Suppressor macrophage (primary cell): ENCODE results near the gene PLA2G15.

ENCODE experiments used
- DNase-seq, 4 experiments: peaks; one replicate each; pipeline ENCODE4 v3.0.0-alpha.2; 2020 to 2022

Gene PLA2G15

GRCh38 chr16:68233085-68233834 is 11.9 kb upstream of the PLA2G15 start:
- no peak for DNase-seq

- DNase-seq, result peak in 1 of 4 experiments; percentile 33
Measured at GRCh38 chr16:68233835-68234187, 11.4 kb upstream of the PLA2G15 start.

- peak in 2 of 4 experiments; percentile 26 to 31 for DNase-seq
Measured at GRCh38 chr16:68234188-68235107, 10.7 kb upstream of the PLA2G15 start.

- DNase-seq, result no peak
Measured at GRCh38 chr16:68235108-68235886, 9.9 kb upstream of the PLA2G15 start.

- DNase-seq, result no peak
Measured at GRCh38 chr16:68235887-68236136, 9.4 kb upstream of the PLA2G15 start, which contains the start of gene ESRP2. Gene ESRP2 (minus strand): TSS chr16:68236127. CDS start chr16:68236045, 82 bp downstream.

GRCh38 chr16:68236137-68236825 is 8.9 kb upstream of the PLA2G15 start:
- DNase-seq, result peak in 1 of 4 experiments; percentile 31

- peak in 1 of 4 experiments; percentile 4 for DNase-seq
Measured at GRCh38 chr16:68236826-68237242, 8.3 kb upstream of the PLA2G15 start.

- peak; percentile 97 to 99 (median 98) for DNase-seq
Measured at GRCh38 chr16:68237243-68238028, 7.7 kb upstream of the PLA2G15 start.

GRCh38 chr16:68238029-68238345 is 7.2 kb upstream of the PLA2G15 start:
- no peak for DNase-seq

- DNase-seq, result no peak
Measured at GRCh38 chr16:68242085-68242484, 3.1 kb upstream of the PLA2G15 start.

- no peak for DNase-seq
Measured at GRCh38 chr16:68242926-68243858, 2.0 kb upstream of the PLA2G15 start.

- DNase-seq, result peak in 1 of 4 experiments; percentile 20
Measured at GRCh38 chr16:68244481-68244902, 681 bp upstream of the PLA2G15 start.

GRCh38 chr16:68246121-68246520 is 948 bp downstream of the PLA2G15 start:
- DNase-seq, result no peak

- peak; percentile 72 to 88 (median 81) for DNase-seq
Measured at GRCh38 chr16:68246666-68247065, 1.5 kb downstream of the PLA2G15 start.

- peak; percentile 79 to 93 (median 88) for DNase-seq
Measured at GRCh38 chr16:68247400-68247799, 2.2 kb downstream of the PLA2G15 start.

- peak in 3 of 4 experiments; percentile 29 to 54 (median 43) for DNase-seq
Measured at GRCh38 chr16:68247932-68248331, 2.8 kb downstream of the PLA2G15 start.

- peak in 3 of 4 experiments; percentile 48 to 53 (median 48) for DNase-seq
Measured at GRCh38 chr16:68249371-68249770, 4.2 kb downstream of the PLA2G15 start.

GRCh38 chr16:68250951-68251350 is 5.8 kb downstream of the PLA2G15 start:
- DNase-seq, result no peak

GRCh38 chr16:68251832-68252231 is 6.7 kb downstream of the PLA2G15 start:
- DNase-seq, result no peak

- no peak for DNase-seq
Measured at GRCh38 chr16:68252383-68252782, 7.2 kb downstream of the PLA2G15 start.
